ENCODE data around the gene SLC13A1.
"Not testable (repeated sequence)": the region's sequence is repeated elsewhere in the genome, so short reads cannot be mapped to it uniquely, and the experiment has no call there.

The SLC13A1 gene

GRCh38 chr7:123122916-123123315, 76.9 kb downstream of the SLC13A1 start:
- DNase-seq, result no peak

- no peak for DNase-seq
These were observed 79.5 kb downstream of the SLC13A1 start for GRCh38 chr7:123120286-123120685.

- DNase-seq, result no peak
These were observed 84.4 kb downstream of the SLC13A1 start for GRCh38 chr7:123115331-123115730.

GRCh38 chr7:123114288-123114687, 85.5 kb downstream of the SLC13A1 start:
- no peak for DNase-seq

- DNase-seq, result no peak
These were observed 86.9 kb downstream of the SLC13A1 start for GRCh38 chr7:123112833-123113232.

GRCh38 chr7:123099712-123100111, 100.1 kb downstream of the SLC13A1 start:
- no peak for DNase-seq

GRCh38 chr7:123096976-123097375, 102.8 kb downstream of the SLC13A1 start:
- no peak for DNase-seq

GRCh38 chr7:123096434-123096833, 103.3 kb downstream of the SLC13A1 start:
- no peak for DNase-seq

- DNase-seq, result no peak
These were observed 109.3 kb downstream of the SLC13A1 start for GRCh38 chr7:123090456-123090855.

- not testable (repeated sequence) for DNase-seq
These were observed 112.9 kb downstream of the SLC13A1 start for GRCh38 chr7:123086910-123087309.

GRCh38 chr7:123084861-123085260, 114.9 kb downstream of the SLC13A1 start:
- DNase-seq, result not testable (repeated sequence)

- no peak for DNase-seq
These were observed 120.7 kb downstream of the SLC13A1 start for GRCh38 chr7:123079021-123079420.

GRCh38 chr7:123075838-123076467, 123.8 kb downstream of the SLC13A1 start:
- DNase-seq, result no peak

GRCh38 chr7:123070702-123071286, 129.0 kb downstream of the SLC13A1 start:
- DNase-seq, result no peak

GRCh38 chr7:123067814-123068213, 132.0 kb downstream of the SLC13A1 start:
- DNase-seq, result no peak
